Stomach (tissue), 9 donors: ENCODE data around the gene CENPC. TPM values are rescaled to one million over a fixed set of nuclear protein-coding genes. Genes with fewer than 3 reads are reported as not detected.

Experiments used
- DNase-seq, 2 donors: peaks; one replicate each; pipeline versions ENCODE4 v3.0.0 to v3.0.0-alpha.2; 2013 to 2019
- H3K27ac ChIP-seq, 5 donors: fragments of 200-600 bp in 4 of 5; sonication (generic) in 4 of 5; one replicate each; pipeline ENCODE4 v1.5.1; 2013 to 2019; ENCODE audit warnings: mild to moderate bottlenecking in 1 of 5, moderate library complexity in 1 of 5
- H3K27me3 ChIP-seq, 3 donors: fragments of 200-600 bp; sonication (generic); one replicate each; pipeline ENCODE4 v1.5.1; 2017 to 2019; ENCODE audit warnings: mixed run types in 1 of 3
- H3K36me3 ChIP-seq, 4 donors: fragments of 200-600 bp; sonication (generic); 1 replicate in 3 of 4; 2 replicates in 1 of 4; pipeline ENCODE4 v1.5.1; 2016 to 2019
- H3K4me1 ChIP-seq, 4 donors: fragments of 200-600 bp; sonication (generic); one replicate each; pipeline ENCODE4 v1.5.1; 2016 to 2019
- H3K4me3 ChIP-seq, 4 donors: fragments of 200-600 bp; sonication (generic) in 3 of 4; one replicate each; pipeline ENCODE4 v1.5.1; 2016 to 2019; ENCODE audit warnings: mild to moderate bottlenecking in 1 of 4
- H3K9me3 ChIP-seq, 4 donors: fragments of 200-600 bp; sonication (generic); one replicate each; pipeline ENCODE4 v1.5.1; 2016 to 2019
- EP300 ChIP-seq: sonication (generic); formaldehyde crosslinking; IDR thresholded peaks from one replicate; pipeline ENCODE4 v1.6.1; 2017; ENCODE audit warnings: antibody characterized with exemption
- POLR2A ChIP-seq, 4 donors: fragments of 450-650 bp; IDR thresholded peaks; one replicate each; pipeline ENCODE4 v1.6.1; 2016; ENCODE audit warnings: antibody characterized with exemption in 4 of 4, control low read depth in 2 of 4, mild to moderate bottlenecking in 1 of 4, moderate library complexity in 1 of 4
- POLR2AphosphoS5 ChIP-seq, 3 donors: sonication (generic); formaldehyde crosslinking; IDR thresholded peaks; one replicate each; pipeline ENCODE4 v1.6.1; 2016; ENCODE audit warnings: antibody characterized with exemption in 3 of 3
- WGBS, 5 donors: extraction: QIAGEN DNeasy Blood & Tissue Kit in 3 of 5; methylation state at CpG; one replicate each; pipeline versions ENCODE4 v1.1.5 to v1.1.7; 2013 to 2018; 5-methylcytosine and 5-hydroxymethylcytosine counted together
- intact Hi-C: fragments of 100-400 bp; cut with DNase I; formaldehyde crosslinking; loops from one replicate; pipeline ENCODE4 v1.15.1; 2023; ENCODE audit warnings: low total_unique reads
- polyA plus RNA-seq, 3 donors: library from polyadenylated mRNA; stranded (reverse); fragments of 200-250 nt; gene quantifications; one replicate each; pipeline ENCODE4 v1.2.3, GENCODE V29; 2013
- total RNA-seq, 5 donors: library from RNA; depleted of rRNA; stranded (reverse); fragments of >200 nt; gene quantifications; one replicate each; pipeline versions ENCODE4 v1.1.0 to v1.2.3, GENCODE V29; 2014 to 2016
- TF ChIP-seq, protein P1 (sequence below), 7 experiments: fragments of 450-650 bp in 4 of 7; fragments of 200-600 bp in 3 of 7; sonication (generic) in 3 of 7; IDR thresholded peaks; one replicate each; pipeline ENCODE4 v1.5.1; 2016 to 2019; ENCODE audit warnings: antibody characterized with exemption in 7 of 7, control low read depth in 2 of 7, mild to moderate bottlenecking in 1 of 7
- donor health status: healthy with polysubstance abuse.
- donor health status: Bipolar disorder and iron deficiency.
- donor health status: healthy.

CENPC gene
- total and polyA plus RNA-seq, 8 donors, result 2.7 to 159 (median 32.8) TPM

DNA sequence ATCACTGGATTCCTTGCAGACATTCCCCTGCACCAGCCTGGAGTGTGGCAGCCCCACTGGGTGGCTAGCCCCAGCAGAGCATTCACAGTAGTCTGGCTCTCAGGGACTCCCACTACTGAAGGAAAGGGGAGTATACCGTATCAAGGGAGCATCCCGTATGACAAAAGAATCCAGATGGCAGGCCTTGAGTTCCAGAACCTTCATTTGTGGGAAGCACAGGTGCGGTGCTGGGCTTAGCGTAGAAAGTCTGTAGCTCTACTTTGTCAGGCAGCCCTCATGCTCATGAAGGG, 79.6 kb downstream of the CENPC start:
- Histone ChIP-seq H3K27me3 (no peaks in the 10 kb centered on the region), H3K4me3 (no peak overlapping the region), H3K9me3 (no peaks in the 10 kb centered on the region), H3K4me1 (peaks cover 0 to 5% (median 0%) of the 10 kb centered on the region in 4 donors), H3K36me3 (peaks cover 0 to 45% (median 25%) of the 10 kb centered on the region in 4 donors), H3K27ac (no peak overlapping the region)
- TF ChIP-seq, protein P1, sequence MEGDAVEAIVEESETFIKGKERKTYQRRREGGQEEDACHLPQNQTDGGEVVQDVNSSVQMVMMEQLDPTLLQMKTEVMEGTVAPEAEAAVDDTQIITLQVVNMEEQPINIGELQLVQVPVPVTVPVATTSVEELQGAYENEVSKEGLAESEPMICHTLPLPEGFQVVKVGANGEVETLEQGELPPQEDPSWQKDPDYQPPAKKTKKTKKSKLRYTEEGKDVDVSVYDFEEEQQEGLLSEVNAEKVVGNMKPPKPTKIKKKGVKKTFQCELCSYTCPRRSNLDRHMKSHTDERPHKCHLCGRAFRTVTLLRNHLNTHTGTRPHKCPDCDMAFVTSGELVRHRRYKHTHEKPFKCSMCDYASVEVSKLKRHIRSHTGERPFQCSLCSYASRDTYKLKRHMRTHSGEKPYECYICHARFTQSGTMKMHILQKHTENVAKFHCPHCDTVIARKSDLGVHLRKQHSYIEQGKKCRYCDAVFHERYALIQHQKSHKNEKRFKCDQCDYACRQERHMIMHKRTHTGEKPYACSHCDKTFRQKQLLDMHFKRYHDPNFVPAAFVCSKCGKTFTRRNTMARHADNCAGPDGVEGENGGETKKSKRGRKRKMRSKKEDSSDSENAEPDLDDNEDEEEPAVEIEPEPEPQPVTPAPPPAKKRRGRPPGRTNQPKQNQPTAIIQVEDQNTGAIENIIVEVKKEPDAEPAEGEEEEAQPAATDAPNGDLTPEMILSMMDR (IDR thresholded peaks at IDR 0.05), result no peak
- no peak for TF ChIP-seq POLR2A (IDR thresholded peaks at IDR 0.05)
- no peak for TF ChIP-seq POLR2AphosphoS5 (IDR thresholded peaks at IDR 0.05)
- TF ChIP-seq EP300, result no peak
- DNase-seq, result no peak
- 72 to 99% (median 89%) methylated on average over 4 of the region's 4 CpGs for WGBS, 5 donors
- intact Hi-C loops, result no loop called here

DNA sequence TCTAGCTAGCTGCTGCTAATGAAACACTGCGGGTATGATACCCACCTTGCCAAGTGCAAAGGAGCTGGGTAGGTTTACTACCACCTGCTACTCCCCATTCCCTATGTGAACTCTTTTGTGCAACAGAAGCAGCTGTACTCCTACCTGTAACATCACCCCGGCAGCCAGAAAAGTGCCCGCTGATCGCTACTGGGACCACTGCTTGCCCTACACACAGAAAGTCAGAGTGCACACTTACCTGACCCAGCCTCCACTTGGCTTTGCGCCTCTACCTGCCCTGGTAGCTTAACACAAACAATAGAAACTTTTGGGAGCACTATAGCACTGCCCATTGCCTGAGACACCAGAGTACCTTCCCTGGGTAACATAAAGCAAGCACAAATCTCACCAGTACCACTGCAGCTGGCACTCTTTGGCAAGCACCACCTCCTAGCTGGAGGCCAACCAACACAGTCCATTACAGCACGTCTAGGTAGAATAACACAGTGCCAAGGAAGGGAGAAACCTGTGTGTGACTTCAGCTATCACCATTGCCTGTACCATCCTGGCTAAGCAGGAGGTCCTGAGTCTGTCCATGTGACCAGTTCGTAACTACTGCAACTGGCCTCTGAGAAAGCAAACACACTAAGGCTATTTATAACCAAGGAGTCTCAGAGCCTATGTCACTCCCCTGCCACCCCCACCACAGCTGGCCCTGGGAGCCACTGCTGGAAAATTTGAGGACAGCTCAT, 80.1 kb downstream of the CENPC start:
- Histone ChIP-seq H3K36me3 (peaks cover 0 to 44% (median 21%) of the 10 kb centered on the region in 4 donors), H3K27ac (no peak overlapping the region), H3K27me3 (no peaks in the 10 kb centered on the region), H3K4me1 (peaks cover 0 to 5% (median 0%) of the 10 kb centered on the region in 4 donors), H3K4me3 (no peak overlapping the region), H3K9me3 (no peaks in the 10 kb centered on the region)
- 75 to 87% (median 81%) methylated on average over 7 of the region's 7 CpGs for WGBS, 5 donors
- TF ChIP-seq, protein P1 (IDR thresholded peaks at IDR 0.05), result no peak
- TF ChIP-seq POLR2AphosphoS5 (IDR thresholded peaks at IDR 0.05) (no peak), EP300 (no peak), POLR2A (IDR thresholded peaks at IDR 0.05) (no peak)
- DNase-seq, result no peak
- intact Hi-C loops, result no loop called here

DNA sequence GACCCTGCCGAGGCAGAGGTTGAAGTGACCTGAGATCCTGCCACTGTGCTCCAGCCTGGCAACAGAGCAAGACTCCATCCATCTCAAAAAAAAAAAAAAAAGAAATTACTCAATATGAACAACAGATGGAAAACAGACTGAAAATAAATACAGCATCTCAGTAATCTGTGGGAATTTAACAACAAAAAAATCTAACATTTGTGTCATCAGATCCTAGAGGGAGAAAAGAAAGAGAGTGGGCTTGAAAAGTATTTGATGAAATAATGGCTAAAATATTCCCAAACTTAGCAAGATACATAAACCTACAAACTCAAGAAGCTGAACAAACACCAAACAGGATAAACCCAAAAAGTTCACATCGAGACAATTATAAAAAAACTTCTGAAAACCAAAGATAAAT, 84.7 kb downstream of the CENPC start:
- intact Hi-C loops, result no loop called here
- Histone ChIP-seq H3K4me1 (peaks cover 0 to 4% (median 0%) of the 10 kb centered on the region in 4 donors), H3K27ac (no peak overlapping the region), H3K36me3 (peaks cover 0 to 25% (median 9%) of the 10 kb centered on the region in 4 donors), H3K27me3 (no peaks in the 10 kb centered on the region), H3K9me3 (no peaks in the 10 kb centered on the region), H3K4me3 (no peak overlapping the region)
- WGBS, 5 donors, result 84 to 91% (median 88%) methylated on average over 2 of the region's 2 CpGs
- TF ChIP-seq EP300 (no peak), POLR2A (IDR thresholded peaks at IDR 0.05) (no peak), POLR2AphosphoS5 (IDR thresholded peaks at IDR 0.05) (no peak)
- TF ChIP-seq, protein P1 (IDR thresholded peaks at IDR 0.05), result no peak
- DNase-seq, result no peak

DNA sequence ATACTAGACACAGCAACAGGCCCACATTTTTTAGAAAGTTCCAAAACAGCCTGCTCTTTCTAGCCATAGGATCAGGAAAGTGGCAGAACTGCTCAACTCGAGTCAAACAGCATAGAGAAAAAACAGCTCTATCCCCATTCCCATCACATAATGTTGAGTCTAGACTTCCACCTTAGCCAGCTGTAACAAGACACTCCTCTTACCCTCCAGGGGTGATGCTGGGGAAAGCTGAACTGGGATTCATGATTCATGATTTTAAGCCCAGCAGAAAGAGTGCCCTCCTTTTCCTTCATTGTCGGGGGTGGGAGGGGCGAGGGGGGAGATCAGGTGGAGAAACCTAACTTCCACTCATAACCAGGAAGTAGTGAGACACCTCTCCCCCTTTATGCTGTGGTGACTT, 86.1 kb downstream of the CENPC start:
- no peaks in the 10 kb centered on the region for H3K27me3 ChIP-seq
- 89 to 95% (median 90%) methylated on average over 3 of the region's 3 CpGs for WGBS, 5 donors
- no peaks in the 10 kb centered on the region for H3K4me1 ChIP-seq
- no peak overlapping the region for H3K27ac ChIP-seq
- peaks cover 0 to 29% (median 16%) of the 10 kb centered on the region in 4 donors for H3K36me3 ChIP-seq
- TF ChIP-seq, protein P1 (IDR thresholded peaks at IDR 0.05), result no peak
- TF ChIP-seq POLR2AphosphoS5 (IDR thresholded peaks at IDR 0.05), result no peak
- intact Hi-C loops, result no loop called here
- no peak for DNase-seq
- H3K4me3 ChIP-seq, result no peak overlapping the region
- H3K9me3 ChIP-seq, result no peaks in the 10 kb centered on the region
